ENCODE data around the gene SMURF1.

Gene SMURF1

GRCh38 chr7:99021941-99022560, 121.9 kb downstream of the SMURF1 start:
- DNase-seq: no peak

GRCh38 chr7:99020413-99020715, 123.5 kb downstream of the SMURF1 start:
- no peak for DNase-seq

- no peak for DNase-seq
Measured at GRCh38 chr7:99019523-99020412, 124.1 kb downstream of the SMURF1 start.

GRCh38 chr7:99016196-99016595, 127.7 kb downstream of the SMURF1 start:
- DNase-seq: no peak

GRCh38 chr7:99014113-99014985, 129.6 kb downstream of the SMURF1 start:
- no peak for DNase-seq

GRCh38 chr7:99013266-99014112, 130.4 kb downstream of the SMURF1 start:
- no peak for DNase-seq

GRCh38 chr7:99012722-99013121, 131.2 kb downstream of the SMURF1 start:
- DNase-seq: no peak

GRCh38 chr7:99011706-99012404, 132.1 kb downstream of the SMURF1 start:
- no peak for DNase-seq

GRCh38 chr7:99011341-99011705, 132.6 kb downstream of the SMURF1 start:
- no peak for DNase-seq

- DNase-seq: no peak
Measured at GRCh38 chr7:99010281-99010680, 133.6 kb downstream of the SMURF1 start.

- DNase-seq: no peak
Measured at GRCh38 chr7:99008921-99009530, 134.9 kb downstream of the SMURF1 start.

- no peak for DNase-seq
Measured at GRCh38 chr7:99008181-99008631, 135.7 kb downstream of the SMURF1 start.

GRCh38 chr7:99006739-99007424, 137.0 kb downstream of the SMURF1 start:
- DNase-seq: no peak

GRCh38 chr7:99005776-99006175, 138.1 kb downstream of the SMURF1 start:
- DNase-seq: no peak

- no peak for DNase-seq
Measured at GRCh38 chr7:99004781-99005500, 139.0 kb downstream of the SMURF1 start.

GRCh38 chr7:99004216-99004615, 139.7 kb downstream of the SMURF1 start:
- DNase-seq: no peak

- no peak for DNase-seq
Measured at GRCh38 chr7:99003419-99003818, 140.5 kb downstream of the SMURF1 start.

- no peak for DNase-seq
Measured at GRCh38 chr7:99002827-99003212, 141.1 kb downstream of the SMURF1 start.

- DNase-seq: no peak
Measured at GRCh38 chr7:99002148-99002826, 141.6 kb downstream of the SMURF1 start.
